K562 (cell line): Measurements from ENCODE around the gene PCDHA5. TPM values are rescaled to one million over a fixed set of nuclear protein-coding genes. Genes with fewer than 3 reads are reported as not detected.
"Not testable (repeated sequence)": the region's sequence is repeated elsewhere in the genome, so short reads cannot be mapped to it uniquely, and the experiment has no call there.

Experiments used
- ATAC-seq: fragments of 200-7000 bp; cut with Tn5 transposase; 3 replicates; pipeline ENCODE4 v1.9.1; 2020; ENCODE audit warnings: moderate library complexity
- BruUV-seq: library from RNA; stranded (reverse); fragments of 400-500 nt; replicated peaks from 2 replicates; lab custom pipeline; 2021; lab: Mats Ljungman, UMichigan
- CTCF ChIA-PET: fragments of 300-600 bp; formaldehyde crosslinking; extraction: SDS; loops from one replicate; lab custom pipeline; 2021; ENCODE audit warnings: low intra/inter-chr PET ratio; lab: Yijun Ruan, JAX
- POLR2A ChIA-PET: fragments of 300-600, 350-650 bp; sonication (Branson Sonifier 250); formaldehyde crosslinking; extraction: SDS; loops from one replicate; lab custom pipeline; 2021; ENCODE audit warnings: antibody characterized with exemption, inconsistent platforms; lab: Yijun Ruan, JAX
- DNase-seq, 4 experiments: peaks; one replicate each; pipeline versions ENCODE4 v3.0.0 to v3.0.0-alpha.2; 2011 to 2018; ENCODE audit warnings: low spot score in 3 of 4, mixed read lengths in 3 of 4; ENCODE audit errors: extremely low read depth in 1 of 4
- FAIRE-seq: peaks from 2 replicates; lab custom pipeline; 2011; peaks lifted over from hg19 to GRCh38; lab: Jason Lieb, UNC
- H2AFZ ChIP-seq: 2 replicates; pipeline ENCODE4 v1.6.0; 2011; ENCODE audit warnings: low read depth, low read length, control low read depth, inconsistent platforms
- H3K27ac ChIP-seq: fragments of 200-600 bp; 3 replicates; pipeline ENCODE4 v1.8.0; 2011; ENCODE audit warnings: low read depth, mild to moderate bottlenecking, control low read depth, inconsistent platforms, low read length, moderate library complexity, mixed read lengths; ENCODE audit errors: extremely low read depth
- H3K27me3 ChIP-seq, 2 experiments: fragments of 300-600 bp in 1 of 2; 2 replicates in 1 of 2; 3 replicates in 1 of 2; pipeline versions ENCODE4 v1.6.0 to v1.8.0; 2011; ENCODE audit warnings: inconsistent platforms in 2 of 2, low read length in 2 of 2, mild to moderate bottlenecking in 1 of 2, mixed read lengths in 1 of 2, moderate library complexity in 1 of 2; ENCODE audit not compliant: control insufficient read depth in 2 of 2, insufficient read depth in 2 of 2
- H3K36me3 ChIP-seq: fragments of 300-600 bp; 3 replicates; pipeline ENCODE4 v1.8.0; 2011; ENCODE audit warnings: mild to moderate bottlenecking, low read length, inconsistent platforms; ENCODE audit not compliant: control insufficient read depth, insufficient read depth
- H3K4me1 ChIP-seq, 2 experiments: fragments of 200-600 bp in 1 of 2; replicated peaks in 1 of 2; 2 replicates in 1 of 2; 3 replicates in 1 of 2; pipeline versions ENCODE4 v1.5.1 to v1.8.0; 2011; ENCODE audit warnings: inconsistent platforms in 2 of 2, low read length in 2 of 2, mild to moderate bottlenecking in 1 of 2, mixed read lengths in 1 of 2, moderate library complexity in 1 of 2; ENCODE audit not compliant: control insufficient read depth in 2 of 2, insufficient read depth in 2 of 2
- H3K4me2 ChIP-seq: 2 replicates; pipeline ENCODE4 v1.6.1; 2011; ENCODE audit warnings: low read length, control low read depth, inconsistent platforms, mixed read lengths; ENCODE audit not compliant: insufficient read depth
- H3K4me3 ChIP-seq: fragments of 200-600 bp; sonication (generic), shearing (Covaris generic); 2 replicates; pipeline ENCODE4 v1.5.1; 2016; ENCODE audit warnings: control low read depth, inconsistent platforms
- H3K79me2 ChIP-seq: fragments of 200-600 bp; 3 replicates; pipeline ENCODE4 v1.8.0; 2011; ENCODE audit warnings: low read length, inconsistent platforms; ENCODE audit not compliant: control insufficient read depth, insufficient read depth
- H3K9ac ChIP-seq, 2 experiments: 2 replicates each; pipeline versions ENCODE4 v1.6.0 to v1.6.1; 2011; ENCODE audit warnings: low read depth in 2 of 2, low read length in 2 of 2, control low read depth in 1 of 2, inconsistent platforms in 1 of 2, mild to moderate bottlenecking in 1 of 2, mixed read lengths in 1 of 2; ENCODE audit not compliant: insufficient read depth in 1 of 2
- H3K9me1 ChIP-seq: one replicate; pipeline ENCODE4 v1.6.0; 2011; ENCODE audit warnings: inconsistent platforms, mild to moderate bottlenecking, low read length, moderate library complexity; ENCODE audit not compliant: control insufficient read depth, insufficient read depth
- H3K9me3 ChIP-seq: replicated peaks from 2 replicates; pipeline ENCODE4 v1.5.1; 2011; ENCODE audit warnings: low read depth, low read length, inconsistent platforms; ENCODE audit not compliant: control insufficient read depth, insufficient read depth
- H4K20me1 ChIP-seq: replicated peaks from 2 replicates; pipeline ENCODE4 v1.6.1; 2011; ENCODE audit warnings: low read length, inconsistent platforms, mixed read lengths; ENCODE audit not compliant: control insufficient read depth, insufficient read depth
- HDAC1 ChIP-seq, 2 experiments: fragments of 450-650 bp; IDR thresholded peaks; 2 replicates each; pipeline ENCODE4 v1.6.1; 2016 to 2017; ENCODE audit warnings: inconsistent platforms in 1 of 2, mild to moderate bottlenecking in 1 of 2, moderate library complexity in 1 of 2
- MEIS2 ChIP-seq: fragments of 450-650 bp; IDR thresholded peaks from 2 replicates; pipeline ENCODE4 v1.6.1; 2014; ENCODE audit warnings: mild to moderate bottlenecking; ENCODE audit not compliant: partially characterized antibody
- NFIC ChIP-seq: fragments of 450-650 bp; IDR thresholded peaks from 2 replicates; pipeline ENCODE4 v1.6.1; 2017; ENCODE audit warnings: mild to moderate bottlenecking, inconsistent platforms
- SAFB2 ChIP-seq: fragments of 200-400 bp; formaldehyde crosslinking; IDR thresholded peaks from 2 replicates; pipeline ENCODE4 v1.6.1; 2018; ENCODE audit warnings: borderline replicate concordance, low read length, low read depth, moderate library complexity; ENCODE audit not compliant: severe bottlenecking
- TARDBP ChIP-seq: fragments of 450-650 bp; IDR thresholded peaks from 2 replicates; pipeline ENCODE4 v1.6.1; 2016
- WGBS: fragments of 100-300 bp; shearing (Covaris generic); methylation state at CpG from one replicate; pipeline ENCODE4 v1.1.6; 2016; ENCODE audit warnings: low coverage, mixed read lengths; ENCODE audit not compliant: insufficient coverage; ENCODE audit errors: missing lambda C conversion rate; 5-methylcytosine and 5-hydroxymethylcytosine counted together
- in situ Hi-C: fragments of 300-500 bp; cut with MboI; formaldehyde crosslinking; loops from 4 replicates; pipeline ENCODE4 v1.15.0; 2018; ENCODE audit warnings: inconsistent platforms, mixed read lengths
- intact Hi-C: fragments of 100-400 bp; cut with micrococcal nuclease; formaldehyde crosslinking; loops from 2 replicates; pipeline ENCODE4 v1.14.2; 2022
- polyA plus RNA-seq, 8 experiments: library from polyadenylated mRNA; depleted of rRNA in 4 of 8; stranded (reverse) in 5 of 8; unstranded in 3 of 8; fragments of >200 nt; fragmentation: Nextera tagmentation in 2 of 8; fragmentation: Illumina TruSeq in 1 of 8; extraction: Ambion mirVana in 2 of 8; extraction: Trizol in 1 of 8; gene quantifications; 2 replicates each; pipeline versions ENCODE4 v1.2.1 to v1.2.3, GENCODE V29; 2011 to 2014; ENCODE audit warnings: inconsistent platforms in 1 of 8, missing spikeins in 1 of 8
- total RNA-seq, 7 experiments: library from RNA; depleted of rRNA in 6 of 7; stranded (reverse); fragments of >200 nt in 6 of 7; fragmentation: Illumina TruSeq in 2 of 7; extraction: Trizol in 2 of 7; gene quantifications; 2 replicates each; pipeline versions ENCODE4 v1.2.1 to v1.2.3, GENCODE V29; 2011 to 2021; ENCODE audit warnings: low replicate concordance in 1 of 7
- TF ChIP-seq, protein P1 (sequence below), 2 experiments: fragments of 150-350 bp in 1 of 2; IDR thresholded peaks; 2 replicates each; pipeline ENCODE4 v1.6.1; 2012 to 2016; ENCODE audit warnings: low read depth in 2 of 2, low read length in 2 of 2, mild to moderate bottlenecking in 1 of 2, moderate library complexity in 1 of 2

The PCDHA5 gene
- total and polyA plus RNA-seq, 9 of the 15 experiments (the other 6 are each of a cell fraction or from before 2014, with no cell fraction given): not detected

GRCh38 chr5:140822281-140822629, 842 bp downstream of the PCDHA5 start (continued):
- no peak for TF ChIP-seq MEIS2
- no peak for TF ChIP-seq SAFB2
- TF ChIP-seq, protein P1, sequence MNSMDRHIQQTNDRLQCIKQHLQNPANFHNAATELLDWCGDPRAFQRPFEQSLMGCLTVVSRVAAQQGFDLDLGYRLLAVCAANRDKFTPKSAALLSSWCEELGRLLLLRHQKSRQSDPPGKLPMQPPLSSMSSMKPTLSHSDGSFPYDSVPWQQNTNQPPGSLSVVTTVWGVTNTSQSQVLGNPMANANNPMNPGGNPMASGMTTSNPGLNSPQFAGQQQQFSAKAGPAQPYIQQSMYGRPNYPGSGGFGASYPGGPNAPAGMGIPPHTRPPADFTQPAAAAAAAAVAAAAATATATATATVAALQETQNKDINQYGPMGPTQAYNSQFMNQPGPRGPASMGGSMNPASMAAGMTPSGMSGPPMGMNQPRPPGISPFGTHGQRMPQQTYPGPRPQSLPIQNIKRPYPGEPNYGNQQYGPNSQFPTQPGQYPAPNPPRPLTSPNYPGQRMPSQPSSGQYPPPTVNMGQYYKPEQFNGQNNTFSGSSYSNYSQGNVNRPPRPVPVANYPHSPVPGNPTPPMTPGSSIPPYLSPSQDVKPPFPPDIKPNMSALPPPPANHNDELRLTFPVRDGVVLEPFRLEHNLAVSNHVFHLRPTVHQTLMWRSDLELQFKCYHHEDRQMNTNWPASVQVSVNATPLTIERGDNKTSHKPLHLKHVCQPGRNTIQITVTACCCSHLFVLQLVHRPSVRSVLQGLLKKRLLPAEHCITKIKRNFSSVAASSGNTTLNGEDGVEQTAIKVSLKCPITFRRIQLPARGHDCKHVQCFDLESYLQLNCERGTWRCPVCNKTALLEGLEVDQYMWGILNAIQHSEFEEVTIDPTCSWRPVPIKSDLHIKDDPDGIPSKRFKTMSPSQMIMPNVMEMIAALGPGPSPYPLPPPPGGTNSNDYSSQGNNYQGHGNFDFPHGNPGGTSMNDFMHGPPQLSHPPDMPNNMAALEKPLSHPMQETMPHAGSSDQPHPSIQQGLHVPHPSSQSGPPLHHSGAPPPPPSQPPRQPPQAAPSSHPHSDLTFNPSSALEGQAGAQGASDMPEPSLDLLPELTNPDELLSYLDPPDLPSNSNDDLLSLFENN (IDR thresholded peaks at IDR 0.05; ENCODE audit: low read depth in 2 of 2, low read length in 2 of 2): no peak
- no peak for TF ChIP-seq NFIC
- TF ChIP-seq HDAC1 (IDR thresholded peaks at IDR 0.05): no peak
- no peak for TF ChIP-seq TARDBP

DNA sequence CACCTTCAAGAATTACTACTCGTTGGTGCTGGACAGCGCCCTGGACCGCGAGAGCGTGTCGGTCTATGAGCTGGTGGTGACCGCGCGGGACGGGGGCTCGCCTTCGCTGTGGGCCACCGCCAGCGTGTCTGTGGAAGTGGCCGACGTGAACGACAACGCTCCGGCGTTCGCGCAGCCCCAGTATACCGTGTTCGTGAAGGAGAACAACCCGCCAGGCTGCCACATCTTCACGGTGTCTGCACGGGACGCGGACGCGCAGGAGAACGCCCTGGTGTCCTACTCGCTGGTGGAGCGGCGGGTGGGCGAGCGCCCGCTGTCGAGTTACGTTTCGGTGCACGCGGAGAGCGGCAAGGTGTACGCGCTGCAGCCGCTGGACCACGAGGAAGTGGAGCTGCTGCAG, 1.6 kb downstream of the PCDHA5 start:
- H3K9me3 ChIP-seq, H3K27ac ChIP-seq, CTCF ChIA-PET, FAIRE-seq, in situ Hi-C loops, POLR2A ChIA-PET, H2AFZ ChIP-seq, ATAC-seq, H3K27me3 ChIP-seq, BruUV-seq, intact Hi-C loops, H3K79me2 ChIP-seq, H3K4me2 ChIP-seq, H3K36me3 ChIP-seq, H3K9ac ChIP-seq, H4K20me1 ChIP-seq, H3K9me1 ChIP-seq, DNase-seq, H3K4me3 ChIP-seq: not testable (repeated sequence)
- WGBS: 33% methylated on average over 38 of the region's 48 CpGs
- peaks cover 0 to 16% of the 10 kb centered on the region in 2 experiments; a peak in 2 of 5 replicates for H3K4me1 ChIP-seq
